ENCODE measurements around the gene SENP7.
"Not testable (repeated sequence)": the region's sequence is repeated elsewhere in the genome, so short reads cannot be mapped to it uniquely, and the experiment has no call there.

SENP7 gene

GRCh38 chr3:101519685-101520365, 6.8 kb upstream of the SENP7 start:
- DNase-seq, result no peak

DNA sequence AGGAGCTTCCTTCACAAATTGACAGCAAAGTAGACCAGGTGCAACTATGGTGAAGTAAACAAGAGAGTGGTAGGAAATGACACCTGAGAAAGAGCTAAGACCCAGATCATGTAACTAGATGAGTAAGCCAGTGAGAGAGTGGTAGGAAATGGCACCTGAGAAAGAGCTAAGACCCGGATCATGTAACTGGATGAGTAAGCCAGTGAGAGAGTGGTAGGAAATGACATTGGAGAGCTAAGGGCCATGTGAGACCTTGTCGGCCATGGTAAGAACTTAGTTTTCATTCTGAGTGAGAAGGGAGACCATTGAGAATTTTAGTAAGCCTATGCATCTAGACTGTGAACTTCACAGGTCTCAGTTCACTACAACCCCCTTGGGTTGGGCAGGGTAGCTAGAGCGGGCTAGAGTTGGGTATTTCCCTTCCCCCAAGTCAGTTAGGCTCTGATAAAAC, 5.4 kb upstream of the SENP7 start:
- DNase-seq, result no peak

DNA sequence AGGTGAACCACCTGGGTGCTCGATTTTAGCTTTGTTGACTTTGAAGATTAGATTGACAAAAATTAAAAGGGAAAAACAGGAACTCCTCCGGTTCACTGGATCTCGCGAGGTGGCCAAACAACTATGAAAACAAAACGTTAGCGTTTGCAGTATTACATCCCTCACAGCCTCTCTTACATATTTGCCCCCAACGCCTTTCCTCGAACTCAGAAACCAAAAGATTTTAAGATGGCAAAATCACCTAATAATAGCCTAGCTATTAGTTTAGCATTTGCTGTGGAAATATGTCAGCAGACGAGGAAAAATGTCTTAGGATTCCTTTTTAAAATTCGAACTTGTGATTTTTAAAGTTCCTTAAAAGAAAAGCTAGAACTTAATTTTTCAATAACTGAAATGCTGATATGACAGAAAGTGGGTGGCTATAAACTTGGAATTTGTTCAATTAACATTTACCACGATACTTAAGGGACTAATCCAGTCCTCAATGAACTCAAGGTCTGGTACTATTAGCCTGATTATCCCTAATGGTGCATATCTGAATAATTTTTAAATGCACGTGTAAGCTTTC, 491 bp upstream of the SENP7 start:
- DNase-seq, result peak; percentile 89 to 94

DNA sequence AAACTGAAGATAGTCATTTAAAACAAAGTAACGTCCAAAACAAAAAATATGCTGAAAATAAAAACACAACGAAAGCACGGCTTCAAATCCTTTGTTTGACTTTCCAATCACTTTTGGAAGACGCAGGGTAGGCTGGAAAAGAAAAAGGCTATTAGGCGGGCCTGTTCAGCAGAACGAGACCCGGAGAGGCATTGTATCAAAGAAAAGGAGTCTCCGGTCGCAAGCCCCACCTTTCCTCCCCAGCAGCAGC, 691 bp downstream of the SENP7 start:
- DNase-seq, result no peak

DNA sequence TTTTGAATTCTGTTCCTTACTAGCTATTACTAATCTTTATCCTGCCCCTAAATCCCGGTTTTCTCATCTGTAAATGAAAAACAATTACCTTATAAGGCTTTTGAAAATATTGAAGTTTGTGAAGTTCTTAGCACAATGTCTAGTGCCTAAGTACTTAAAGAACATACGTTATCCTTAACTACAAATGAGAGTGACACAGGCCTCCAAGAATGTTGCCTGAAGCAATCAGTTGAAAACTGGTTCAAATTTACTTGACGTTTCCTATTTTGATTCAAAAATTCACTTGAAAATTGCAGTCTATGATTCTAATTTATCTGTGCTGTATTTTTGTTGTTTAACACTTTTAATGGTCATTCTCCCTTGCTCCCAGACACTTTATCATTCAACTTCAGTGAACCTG, 3.2 kb downstream of the SENP7 start:
- no peak for DNase-seq

- DNase-seq, result no peak
Observed at GRCh38 chr3:101509281-101509680, 3.7 kb downstream of the SENP7 start.

- DNase-seq, result no peak
Observed at GRCh38 chr3:101501783-101502182, 11.2 kb downstream of the SENP7 start.

DNA sequence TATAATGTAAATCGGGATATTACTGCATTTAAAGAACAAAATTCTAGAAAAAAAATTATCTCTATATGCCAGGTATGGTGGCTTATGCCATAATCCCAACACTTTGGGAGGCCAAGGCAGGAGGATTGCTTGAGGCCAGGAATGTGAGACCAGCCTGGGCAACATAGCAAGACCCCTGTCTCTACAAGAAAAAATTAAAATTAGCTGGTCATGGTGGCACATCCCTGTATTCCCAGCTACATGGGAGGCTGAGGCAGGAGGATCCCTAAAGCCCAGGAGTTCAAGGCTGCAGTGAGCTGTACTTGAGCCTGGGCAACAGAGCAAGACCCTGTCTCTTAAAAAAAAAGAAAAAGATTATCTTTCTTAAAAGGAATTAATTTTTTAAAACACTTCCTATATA, 12.8 kb downstream of the SENP7 start:
- DNase-seq, result no peak

- no peak for DNase-seq
Observed at GRCh38 chr3:101497803-101498202, 15.2 kb downstream of the SENP7 start.

- no peak for DNase-seq
Observed at GRCh38 chr3:101495552-101495951, 17.5 kb downstream of the SENP7 start.

- no peak for DNase-seq
Observed at GRCh38 chr3:101484805-101485620, 28.0 kb downstream of the SENP7 start.

DNA sequence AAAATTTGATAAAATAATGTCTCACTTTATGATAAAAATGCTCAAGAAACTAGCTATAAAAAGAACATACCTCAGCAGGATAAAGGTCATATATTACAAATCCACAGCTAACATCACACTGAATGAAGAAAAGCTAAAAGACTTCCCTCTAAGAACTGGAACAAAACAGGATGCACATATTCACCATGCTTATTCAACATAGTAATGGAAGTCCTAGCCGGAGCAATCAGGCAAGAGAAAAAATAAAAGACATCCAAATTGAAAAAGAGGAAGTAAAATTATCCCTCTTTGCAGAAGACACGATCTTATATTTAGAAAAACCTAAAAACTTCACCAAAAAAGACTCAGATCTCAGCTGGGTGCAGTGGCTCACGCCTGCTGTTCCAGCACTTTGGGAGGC, 34.0 kb downstream of the SENP7 start:
- no peak for DNase-seq

DNA sequence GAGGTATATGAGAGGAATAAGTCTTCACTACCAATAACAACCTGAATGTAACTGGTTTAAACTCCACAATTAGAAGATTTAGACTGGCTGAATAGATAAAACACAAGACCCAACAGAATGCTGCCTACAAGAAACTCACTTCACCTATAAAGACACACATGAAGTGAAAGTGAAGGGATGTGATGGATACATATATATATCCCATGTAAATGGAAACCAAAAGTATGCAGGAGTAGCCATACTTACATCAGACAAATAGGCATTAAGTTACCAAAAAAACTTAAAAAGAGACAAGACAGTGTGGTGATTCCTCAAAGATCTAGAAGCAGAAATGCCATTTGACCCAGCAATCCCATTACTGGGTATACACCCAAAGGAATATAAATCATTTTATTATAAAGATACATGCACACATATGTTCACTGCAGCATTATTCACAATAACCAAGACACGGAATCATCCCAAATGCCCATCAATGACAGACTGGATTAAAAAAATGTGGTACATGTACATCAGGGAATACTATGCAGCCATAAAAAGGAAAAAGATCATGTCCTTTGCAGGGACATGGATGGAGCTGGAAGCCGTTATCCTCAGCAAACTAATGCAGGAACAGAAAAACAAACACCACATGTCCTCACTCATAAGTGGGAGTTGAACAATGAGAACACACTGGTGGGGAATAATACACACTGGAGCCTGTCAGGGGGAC, 38.0 kb downstream of the SENP7 start:
- not testable (repeated sequence) for DNase-seq

DNA sequence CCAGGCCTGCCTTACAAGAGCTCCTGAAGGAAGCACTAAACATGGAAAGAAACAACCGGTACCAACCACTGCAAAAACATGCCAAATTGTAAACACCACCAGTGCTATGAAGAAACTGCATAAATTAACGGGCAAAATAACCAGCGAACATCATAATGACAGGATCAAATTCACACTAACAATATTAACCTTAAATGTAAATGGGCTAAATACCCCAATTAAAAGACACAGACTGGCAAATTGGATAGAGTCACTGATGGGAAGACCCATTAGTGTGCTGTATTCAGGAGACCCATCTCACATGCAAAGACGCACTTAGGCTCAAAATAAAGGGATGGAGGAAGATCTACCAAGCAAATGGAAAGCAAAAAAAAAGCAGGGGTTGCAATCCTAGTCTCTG, 44.3 kb downstream of the SENP7 start:
- not testable (repeated sequence) for DNase-seq

- not testable (repeated sequence) for DNase-seq
Observed at GRCh38 chr3:101467310-101467663, 45.7 kb downstream of the SENP7 start.

GRCh38 chr3:101466465-101467309, 46.3 kb downstream of the SENP7 start:
- DNase-seq, result no peak

DNA sequence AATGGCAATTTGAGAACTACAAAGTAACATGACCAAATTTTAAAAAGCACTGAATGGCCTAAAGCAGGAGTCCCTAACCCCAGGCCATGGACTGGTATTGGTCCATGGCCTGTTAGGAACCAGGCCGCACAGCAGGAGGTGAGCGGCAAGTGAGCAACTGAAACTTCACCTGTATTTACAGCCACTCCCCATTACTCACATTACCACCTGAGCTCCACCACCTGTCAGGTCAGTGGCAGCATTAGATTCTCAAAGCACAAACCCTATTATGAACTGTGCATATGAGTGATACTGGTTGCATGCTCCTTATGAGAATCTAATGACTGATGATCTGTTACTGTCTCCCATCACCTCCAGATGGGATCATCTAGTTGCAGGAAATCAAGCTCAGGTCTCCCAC, 48.8 kb downstream of the SENP7 start:
- no peak for DNase-seq

DNA sequence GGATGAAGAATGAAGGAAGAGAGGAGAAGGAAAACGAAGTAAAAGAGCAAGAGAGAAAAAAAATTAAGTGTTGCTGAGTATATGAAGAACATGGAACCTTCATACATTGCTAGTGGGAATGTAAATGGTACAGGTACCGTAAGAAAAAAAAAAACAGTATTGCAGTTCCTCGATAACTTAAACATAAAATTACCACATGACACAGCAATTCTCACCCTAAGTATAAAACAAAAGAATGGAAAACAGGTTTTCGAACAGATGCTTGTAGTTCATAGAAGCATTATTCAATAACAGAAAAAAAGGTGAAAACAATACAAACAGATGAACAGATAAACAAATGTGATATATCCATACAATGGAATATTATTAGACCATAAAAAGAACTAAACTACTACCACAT, 51.6 kb downstream of the SENP7 start:
- DNase-seq, result no peak

- DNase-seq, result no peak
Observed at GRCh38 chr3:101458387-101458786, 54.6 kb downstream of the SENP7 start.

GRCh38 chr3:101454629-101455028, 58.4 kb downstream of the SENP7 start:
- DNase-seq, result no peak

- no peak for DNase-seq
Observed at GRCh38 chr3:101453961-101454360, 59.1 kb downstream of the SENP7 start.

- DNase-seq, result not testable (repeated sequence)
Observed at GRCh38 chr3:101438641-101439040, 74.4 kb downstream of the SENP7 start.

- no peak for DNase-seq
Observed at GRCh38 chr3:101433652-101434051, 79.4 kb downstream of the SENP7 start.
